KBM-7 (cell line): Measurements from ENCODE around the gene ADGRL3.

Source experiments
- DNase-seq: peaks from one replicate; pipeline ENCODE4 v3.0.0-alpha.2; 2015
- in situ Hi-C: fragments of 300-500 bp; cut with MboI; formaldehyde crosslinking; loops from 2 replicates; pipeline ENCODE4 v1.14.3; 2020; ENCODE audit warnings: low sequenced_read_pairs, low pct_unique_long_range_greater_than_20kb, mixed read lengths

The ADGRL3 gene

GRCh38 chr4:61200187-61200915 is at the start of gene ADGRL3:
Gene ADGRL3 (plus strand): TSS chr4:61200326.
- peak; percentile 30 for DNase-seq
- in situ Hi-C loops, result no loop called here

- in situ Hi-C loops, result no loop called here
- DNase-seq, result no peak
These were observed 47.7 kb upstream of the ADGRL3 start for GRCh38 chr4:61152433-61152832.

- DNase-seq, result no peak
- in situ Hi-C loops, result no loop called here
These were observed 39.6 kb upstream of the ADGRL3 start for GRCh38 chr4:61160478-61160877.

- no peak for DNase-seq
- in situ Hi-C loops, result no loop called here
These were observed 38.0 kb upstream of the ADGRL3 start for GRCh38 chr4:61162116-61162515.

- in situ Hi-C loops, result no loop called here
- no peak for DNase-seq
These were observed 26.3 kb upstream of the ADGRL3 start for GRCh38 chr4:61173799-61174198.

- in situ Hi-C loops, result no loop called here
- no peak for DNase-seq
These were observed 24.6 kb upstream of the ADGRL3 start for GRCh38 chr4:61175495-61175894.

- DNase-seq, result no peak
- in situ Hi-C loops, result no loop called here
These were observed 22.8 kb upstream of the ADGRL3 start for GRCh38 chr4:61177367-61177766.

GRCh38 chr4:61180405-61180804 is 19.7 kb upstream of the ADGRL3 start:
- no peak for DNase-seq
- in situ Hi-C loops, result no loop called here

GRCh38 chr4:61182915-61183314 is 17.2 kb upstream of the ADGRL3 start:
- in situ Hi-C loops, result no loop called here
- DNase-seq, result peak; percentile 13

GRCh38 chr4:61185288-61185687 is 14.8 kb upstream of the ADGRL3 start:
- in situ Hi-C loops, result no loop called here

GRCh38 chr4:61192392-61192791 is 7.7 kb upstream of the ADGRL3 start:
- in situ Hi-C loops, result no loop called here
- no peak for DNase-seq

More at GRCh38 chr4:61185288-61185687, 14.8 kb upstream of the ADGRL3 start:
- DNase-seq, result no peak

GRCh38 chr4:61193863-61194262 is 6.3 kb upstream of the ADGRL3 start:
- no peak for DNase-seq
- in situ Hi-C loops, result no loop called here

- DNase-seq, result no peak
- in situ Hi-C loops, result no loop called here
These were observed 5.6 kb upstream of the ADGRL3 start for GRCh38 chr4:61194571-61194970.

GRCh38 chr4:61195101-61195500 is 5.0 kb upstream of the ADGRL3 start:
- in situ Hi-C loops, result no loop called here
- DNase-seq, result no peak

GRCh38 chr4:61198686-61199085 is 1.4 kb upstream of the ADGRL3 start:
- no peak for DNase-seq
- in situ Hi-C loops, result no loop called here

GRCh38 chr4:61199873-61200186 is 296 bp upstream of the ADGRL3 start:
- in situ Hi-C loops, result no loop called here
- no peak for DNase-seq

- peak; percentile 35 for DNase-seq
- in situ Hi-C loops, result no loop called here
These were observed 895 bp downstream of the ADGRL3 start for GRCh38 chr4:61200916-61201526.

- peak; percentile 7 for DNase-seq
- in situ Hi-C loops, result no loop called here
These were observed 1.4 kb downstream of the ADGRL3 start for GRCh38 chr4:61201561-61201960.

- DNase-seq, result no peak
These were observed 2.0 kb downstream of the ADGRL3 start for GRCh38 chr4:61201961-61202637.

GRCh38 chr4:61202638-61203435 is 2.7 kb downstream of the ADGRL3 start:
- in situ Hi-C loops, result no loop called here
- no peak for DNase-seq

More at GRCh38 chr4:61201961-61202637, 2.0 kb downstream of the ADGRL3 start:
- in situ Hi-C loops, result no loop called here
